Small intestine (tissue), 7 donors: ENCODE results near the gene GUCY1B1. TPM values are rescaled to one million over a fixed set of nuclear protein-coding genes. Genes with fewer than 3 reads are reported as not detected.

Source experiments
- DNase-seq, 2 donors: peaks; one replicate each; pipeline versions ENCODE4 v3.0.0 to v3.0.0-alpha.2; 2013
- FAIRE-seq: peaks from 2 replicates; lab custom pipeline; 2012; peaks lifted over from hg19 to GRCh38; lab: Jason Lieb, UNC
- H3K27ac ChIP-seq, 3 donors: one replicate each; pipeline ENCODE4 v1.5.1; 2013; ENCODE audit warnings: low read length in 2 of 3, mild to moderate bottlenecking in 2 of 3, control low read depth in 1 of 3, inconsistent platforms in 1 of 3, low read depth in 1 of 3, moderate library complexity in 1 of 3
- H3K27me3 ChIP-seq, 3 donors: one replicate each; pipeline ENCODE4 v1.6.1; 2013; ENCODE audit warnings: low read length in 3 of 3, inconsistent platforms in 1 of 3; ENCODE audit not compliant: control insufficient read depth in 3 of 3, insufficient read depth in 3 of 3
- H3K36me3 ChIP-seq, 3 donors: one replicate each; pipeline ENCODE4 v1.6.1; 2013; ENCODE audit warnings: low read length in 3 of 3, inconsistent platforms in 1 of 3, low read depth in 1 of 3, mild to moderate bottlenecking in 1 of 3, moderate library complexity in 1 of 3; ENCODE audit not compliant: control insufficient read depth in 3 of 3, insufficient read depth in 2 of 3
- H3K4me1 ChIP-seq, 3 donors: one replicate each; pipeline ENCODE4 v1.6.1; 2013; ENCODE audit warnings: low read length in 2 of 3, inconsistent platforms in 1 of 3, low read depth in 1 of 3, mild to moderate bottlenecking in 1 of 3, moderate library complexity in 1 of 3; ENCODE audit not compliant: control insufficient read depth in 3 of 3, insufficient read depth in 2 of 3
- H3K4me3 ChIP-seq, 3 donors: one replicate each; pipeline ENCODE4 v1.5.1; 2013; ENCODE audit warnings: low read length in 3 of 3, control low read depth in 1 of 3, inconsistent platforms in 1 of 3, low read depth in 1 of 3, mild to moderate bottlenecking in 1 of 3, moderate library complexity in 1 of 3
- H3K9me3 ChIP-seq, 2 donors: one replicate each; pipeline ENCODE4 v1.6.1; 2013; ENCODE audit warnings: low read depth in 1 of 2, low read length in 1 of 2; ENCODE audit not compliant: control insufficient read depth in 2 of 2, insufficient read depth in 1 of 2
- WGBS, 3 donors: extraction: QIAGEN DNeasy Blood & Tissue Kit; methylation state at CpG; one replicate each; pipeline ENCODE4 v1.1.7; 2013; 5-methylcytosine and 5-hydroxymethylcytosine counted together
- polyA plus RNA-seq, 4 donors: library from polyadenylated mRNA; stranded (reverse) in 3 of 4; unstranded in 1 of 4; fragments of 200-250 nt in 3 of 4; fragments of 120-200 nt in 1 of 4; gene quantifications; one replicate each; pipeline versions ENCODE4 v1.2.1 to v1.2.3, GENCODE V29; 2013
- donor health status: healthy with polysubstance abuse.
- donor health status: control.
- donor health status: control.
- donor health status: Bipolar disorder and iron deficiency.
- donor health status: healthy.

The GUCY1B1 gene
- polyA plus RNA-seq, 4 donors = 0.67 to 8.1 (median 3.2) TPM

DNA sequence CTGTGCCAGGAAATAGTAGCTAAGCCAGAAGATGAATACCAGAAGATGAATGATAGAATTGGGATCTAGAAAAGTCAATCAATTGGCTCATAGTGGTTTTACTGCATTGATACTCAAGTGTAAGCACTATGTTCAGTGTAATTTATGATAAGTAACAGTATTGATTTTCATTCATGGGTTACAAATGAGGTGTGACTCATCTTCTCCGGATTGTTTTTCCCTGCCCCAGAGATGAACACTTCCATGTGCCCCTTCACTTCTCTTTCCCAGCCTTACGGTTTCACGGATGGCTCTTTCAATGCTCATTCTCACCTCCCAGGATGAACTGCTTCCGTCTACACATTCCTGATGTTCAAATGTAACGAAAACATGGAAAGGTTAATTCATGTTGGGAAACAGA, 9.8 kb upstream of the GUCY1B1 start:
- H3K36me3 ChIP-seq = no peaks in the 10 kb centered on the region
- peaks cover 0 to 2% (median 0%) of the 10 kb centered on the region in 3 donors for H3K4me1 ChIP-seq
- FAIRE-seq = no peak

GRCh38 chr4:155751569-155751968, 7.3 kb upstream of the GUCY1B1 start:
- 65 to 85% (median 80%) methylated on average over 5 of the region's 5 CpGs for WGBS, 3 donors
- Histone ChIP-seq H3K27me3 (peaks cover 0 to 2% (median 0%) of the 10 kb centered on the region in 3 donors), H3K4me1 (peaks cover 0 to 4% (median 0%) of the 10 kb centered on the region in 3 donors), H3K4me3 (no peak overlapping the region), H3K36me3 (no peaks in the 10 kb centered on the region), H3K27ac (no peak overlapping the region), H3K9me3 (no peaks in the 10 kb centered on the region)
- DNase-seq = no peak
- FAIRE-seq = no peak

More for the DNA sequence above, 9.8 kb upstream of the GUCY1B1 start:
- WGBS, 3 donors = 81 to 91% (median 84%) methylated on average over 5 of the region's 5 CpGs
- Histone ChIP-seq H3K27ac (no peak overlapping the region), H3K27me3 (no peaks in the 10 kb centered on the region), H3K4me3 (no peak overlapping the region), H3K9me3 (no peaks in the 10 kb centered on the region)
- DNase-seq = no peak

- no peak overlapping the region for H3K27ac ChIP-seq
- 86 to 97% (median 93%) methylated on average over 1 of the region's 1 CpG for WGBS, 3 donors
- peaks cover 0 to 4% (median 3%) of the 10 kb centered on the region in 3 donors for H3K4me1 ChIP-seq
- no peaks in the 10 kb centered on the region for H3K36me3 ChIP-seq
- no peaks in the 10 kb centered on the region for H3K9me3 ChIP-seq
- no peak for DNase-seq
- no peak for FAIRE-seq
- H3K4me3 ChIP-seq = no peak overlapping the region
- peaks cover 0 to 6% (median 3%) of the 10 kb centered on the region in 3 donors for H3K27me3 ChIP-seq
Measured at GRCh38 chr4:155757745-155758265, 1.0 kb upstream of the GUCY1B1 start.

GRCh38 chr4:155759372-155760252, 791 bp downstream of the GUCY1B1 start:
- Histone ChIP-seq H3K27ac (peak overlapping the region in 2 of 3 donors; percentile 71 to 84), H3K27me3 (peaks cover 0 to 6% (median 3%) of the 10 kb centered on the region in 3 donors), H3K36me3 (no peaks in the 10 kb centered on the region), H3K4me3 (peak overlapping the region; percentile 35 to 75 (median 58)), H3K4me1 (peaks cover 0 to 4% (median 3%) of the 10 kb centered on the region in 3 donors), H3K9me3 (no peaks in the 10 kb centered on the region)
- DNase-seq = peak in 1 of 2 donors; percentile 56
- no peak for FAIRE-seq
- WGBS, 3 donors = 1 to 2% (median 1%) methylated on average over 72 to 77 of the region's 77 CpGs

DNA sequence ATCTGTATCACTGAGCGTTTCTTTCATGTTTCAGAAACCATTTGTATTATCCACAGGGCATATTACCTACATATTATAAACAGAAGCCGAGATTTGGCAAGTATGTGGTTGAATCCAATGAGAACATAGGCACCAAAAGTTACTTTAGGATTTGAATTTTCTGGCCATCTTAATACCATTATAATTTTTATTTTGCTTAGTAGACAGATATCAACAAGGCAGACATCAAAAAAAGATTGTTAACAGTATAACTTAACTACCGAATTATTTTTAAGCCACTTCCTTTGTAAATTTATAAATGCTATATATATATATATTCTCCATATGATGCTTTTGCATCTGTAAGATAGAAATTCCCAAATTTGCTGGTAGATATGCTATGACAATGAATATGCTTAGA, 2.2 kb downstream of the GUCY1B1 start:
- Histone ChIP-seq H3K36me3 (no peaks in the 10 kb centered on the region), H3K27ac (no peak overlapping the region), H3K27me3 (peaks cover 0 to 4% (median 3%) of the 10 kb centered on the region in 3 donors), H3K9me3 (no peaks in the 10 kb centered on the region), H3K4me1 (peaks cover 0 to 3% (median under 1%) of the 10 kb centered on the region in 3 donors), H3K4me3 (no peak overlapping the region)
- 82 to 95% (median 94%) methylated on average over 3 of the region's 3 CpGs for WGBS, 3 donors
- DNase-seq (no peak), FAIRE-seq (no peak)

GRCh38 chr4:155761916-155762315, 3.1 kb downstream of the GUCY1B1 start:
- H3K27ac ChIP-seq = no peak overlapping the region
- H3K4me3 ChIP-seq = no peak overlapping the region
- FAIRE-seq (no peak), DNase-seq (no peak)
- peaks cover 0 to 4% (median 3%) of the 10 kb centered on the region in 3 donors for H3K27me3 ChIP-seq
- H3K36me3 ChIP-seq = no peaks in the 10 kb centered on the region
- no peaks in the 10 kb centered on the region for H3K9me3 ChIP-seq
- peaks cover 0 to 3% (median 0%) of the 10 kb centered on the region in 3 donors for H3K4me1 ChIP-seq

GRCh38 chr4:155762334-155762733, 3.5 kb downstream of the GUCY1B1 start:
- Histone ChIP-seq H3K27me3 (peaks cover 0 to 4% (median 3%) of the 10 kb centered on the region in 3 donors), H3K4me3 (no peak overlapping the region), H3K36me3 (no peaks in the 10 kb centered on the region), H3K9me3 (no peaks in the 10 kb centered on the region), H3K27ac (no peak overlapping the region), H3K4me1 (peaks cover 0 to 3% (median 0%) of the 10 kb centered on the region in 3 donors)
- no peak for FAIRE-seq
- DNase-seq = no peak

GRCh38 chr4:155763551-155763950, 4.7 kb downstream of the GUCY1B1 start:
- WGBS, 3 donors = 74 to 88% (median 77%) methylated on average over 2 of the region's 2 CpGs

More at GRCh38 chr4:155763551-155763950, 4.7 kb downstream of the GUCY1B1 start:
- no peaks in the 10 kb centered on the region for H3K36me3 ChIP-seq
- peaks cover 0 to 4% (median 3%) of the 10 kb centered on the region in 3 donors for H3K27me3 ChIP-seq
- no peaks in the 10 kb centered on the region for H3K9me3 ChIP-seq
- peaks cover 0 to 3% (median 0%) of the 10 kb centered on the region in 3 donors for H3K4me1 ChIP-seq
- DNase-seq = no peak
- H3K4me3 ChIP-seq = no peak overlapping the region
- FAIRE-seq = no peak
- H3K27ac ChIP-seq = no peak overlapping the region
